GM12872 (cell line): ENCODE data around the gene RGS7.

Experiments
- TF ChIP-seq, protein P1 (sequence below): IDR thresholded peaks from 3 replicates; pipeline ENCODE4 v1.5.1; 2011; ENCODE audit warnings: low read depth, mild to moderate bottlenecking, low read length, moderate library complexity; ENCODE audit not compliant: insufficient read depth

RGS7 gene

DNA sequence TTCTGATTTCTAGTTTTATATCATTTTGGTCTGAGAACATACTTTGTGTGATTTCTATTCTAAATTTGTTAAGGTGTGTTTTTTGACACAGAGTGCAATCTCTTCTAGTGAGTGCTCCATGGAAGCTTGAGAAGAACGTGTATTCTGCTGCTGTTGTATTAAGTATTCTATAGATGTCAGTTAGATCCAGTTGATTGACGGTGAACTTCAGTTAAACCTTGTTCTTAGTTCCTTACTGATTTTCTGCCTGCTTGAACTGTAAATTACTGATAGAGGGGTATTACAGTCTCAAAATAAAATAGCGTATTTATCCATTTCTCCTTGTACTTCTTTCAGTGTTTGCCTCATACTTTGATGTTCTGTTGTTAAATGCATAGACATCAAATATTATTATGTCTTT, 497.0 kb downstream of the RGS7 start:
- TF ChIP-seq, protein P1, sequence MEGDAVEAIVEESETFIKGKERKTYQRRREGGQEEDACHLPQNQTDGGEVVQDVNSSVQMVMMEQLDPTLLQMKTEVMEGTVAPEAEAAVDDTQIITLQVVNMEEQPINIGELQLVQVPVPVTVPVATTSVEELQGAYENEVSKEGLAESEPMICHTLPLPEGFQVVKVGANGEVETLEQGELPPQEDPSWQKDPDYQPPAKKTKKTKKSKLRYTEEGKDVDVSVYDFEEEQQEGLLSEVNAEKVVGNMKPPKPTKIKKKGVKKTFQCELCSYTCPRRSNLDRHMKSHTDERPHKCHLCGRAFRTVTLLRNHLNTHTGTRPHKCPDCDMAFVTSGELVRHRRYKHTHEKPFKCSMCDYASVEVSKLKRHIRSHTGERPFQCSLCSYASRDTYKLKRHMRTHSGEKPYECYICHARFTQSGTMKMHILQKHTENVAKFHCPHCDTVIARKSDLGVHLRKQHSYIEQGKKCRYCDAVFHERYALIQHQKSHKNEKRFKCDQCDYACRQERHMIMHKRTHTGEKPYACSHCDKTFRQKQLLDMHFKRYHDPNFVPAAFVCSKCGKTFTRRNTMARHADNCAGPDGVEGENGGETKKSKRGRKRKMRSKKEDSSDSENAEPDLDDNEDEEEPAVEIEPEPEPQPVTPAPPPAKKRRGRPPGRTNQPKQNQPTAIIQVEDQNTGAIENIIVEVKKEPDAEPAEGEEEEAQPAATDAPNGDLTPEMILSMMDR, result no peak

DNA sequence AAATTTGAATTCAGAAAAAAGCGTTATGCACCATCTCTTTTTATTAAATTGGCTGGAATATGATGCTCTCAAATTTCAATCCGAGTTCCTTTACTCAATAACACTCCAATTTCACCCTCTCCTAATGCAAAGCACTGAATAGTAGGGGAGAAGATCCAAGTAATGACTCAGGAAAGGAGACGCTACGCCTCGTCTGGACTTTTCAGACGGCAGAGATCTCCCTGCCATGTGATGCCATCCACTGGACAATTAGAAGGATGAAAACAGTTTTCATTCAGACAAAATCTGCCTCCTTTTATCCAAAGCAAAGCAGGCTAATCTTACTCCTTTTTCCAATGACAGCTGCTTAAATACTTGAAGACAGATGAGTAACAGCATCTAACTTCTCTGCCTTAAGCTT, 502.6 kb downstream of the RGS7 start:
- TF ChIP-seq, protein P1, result no peak

DNA sequence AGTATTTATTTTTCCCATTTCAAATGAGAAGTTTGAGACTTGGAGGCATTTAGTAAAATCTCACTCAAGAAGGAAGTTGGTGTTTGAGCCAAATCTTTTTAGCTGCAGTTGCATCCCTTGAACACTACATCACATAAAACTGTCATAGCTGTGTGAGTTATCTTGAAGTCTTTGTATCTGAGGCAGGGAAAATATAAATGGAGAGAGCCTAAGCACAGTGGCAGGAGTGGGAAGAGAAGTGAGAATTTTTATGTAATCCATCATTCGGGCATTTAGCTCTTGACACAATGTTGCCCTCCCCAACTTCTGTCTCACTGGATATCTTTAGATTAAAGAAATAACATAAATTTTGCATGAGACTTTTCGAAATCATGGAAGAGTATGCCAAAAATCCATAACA, 509.7 kb downstream of the RGS7 start:
- TF ChIP-seq, protein P1, result no peak

- TF ChIP-seq, protein P1, result no peak
Measured at GRCh38 chr1:240844486-240844885, 512.5 kb downstream of the RGS7 start.

GRCh38 chr1:240843798-240844197, 513.2 kb downstream of the RGS7 start:
- TF ChIP-seq, protein P1, result no peak

GRCh38 chr1:240836271-240836670, 520.7 kb downstream of the RGS7 start:
- TF ChIP-seq, protein P1, result no peak

- TF ChIP-seq, protein P1, result no peak
Measured at GRCh38 chr1:240835291-240835690, 521.7 kb downstream of the RGS7 start.

DNA sequence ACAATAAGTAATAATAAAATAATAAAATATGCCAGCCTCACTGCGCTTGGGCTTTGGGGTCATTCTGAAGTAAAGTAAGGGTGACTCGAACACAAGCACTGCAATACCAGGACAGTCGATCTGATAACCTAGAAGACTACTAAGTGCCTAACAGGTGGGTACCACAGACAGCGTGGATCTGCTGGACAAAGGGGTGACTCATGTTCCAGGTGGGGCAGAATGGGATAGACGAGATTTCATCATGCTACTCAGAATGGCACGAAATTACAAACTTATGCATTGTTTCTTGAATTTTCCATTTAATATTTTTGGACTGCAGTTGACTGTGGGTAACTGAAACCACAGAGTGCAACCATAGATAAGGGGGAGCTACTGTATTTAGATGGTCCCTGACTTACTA, 523.9 kb downstream of the RGS7 start:
- TF ChIP-seq, protein P1, result no peak
